Adipose tissue (tissue), 3 donors: ENCODE results near the gene C4orf36. TPM values are rescaled to one million over a fixed set of nuclear protein-coding genes. Genes with fewer than 3 reads are reported as not detected.
"Not testable (repeated sequence)": the region's sequence is repeated elsewhere in the genome, so short reads cannot be mapped to it uniquely, and the experiment has no call there.

Experiments
- H3K27ac ChIP-seq: one replicate; pipeline ENCODE4 v1.5.1; 2013; ENCODE audit warnings: low read depth, low read length
- WGBS, 3 donors: extraction: QIAGEN DNeasy Blood & Tissue Kit; methylation state at CpG; one replicate each; pipeline ENCODE4 v1.1.7; 2013; 5-methylcytosine and 5-hydroxymethylcytosine counted together
- polyA plus RNA-seq, 3 donors: library from polyadenylated mRNA; stranded (reverse); fragments of 200-250 nt; gene quantifications; one replicate each; pipeline ENCODE4 v1.2.3, GENCODE V29; 2013
- donor health status: healthy with polysubstance abuse.
- donor health status: Bipolar disorder and iron deficiency.
- donor health status: healthy.

C4orf36 gene
- polyA plus RNA-seq, 3 donors = 0.46 to 3.4 (median 0.74) TPM

DNA sequence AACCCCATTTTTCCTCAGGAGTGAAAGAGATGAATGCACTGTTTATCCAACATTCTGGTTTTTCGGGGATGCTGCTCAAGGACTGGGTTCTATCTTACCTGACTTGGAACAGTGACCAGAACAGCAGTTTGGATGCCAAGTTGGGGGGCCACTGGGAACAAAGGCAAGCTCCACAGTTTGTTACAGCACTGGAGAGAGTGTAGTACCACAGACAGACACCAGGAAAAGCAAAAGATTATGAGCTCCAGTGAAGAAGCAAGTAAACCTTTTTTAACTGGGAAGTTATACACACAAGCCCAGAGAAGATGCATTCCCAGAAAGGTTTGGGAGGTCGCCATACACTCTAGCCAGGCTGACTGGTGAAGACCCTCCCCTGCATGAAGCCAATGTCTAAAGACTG, 13.6 kb downstream of the C4orf36 start:
- WGBS, 3 donors = 89 to 95% (median 89%) methylated on average over 2 of the region's 2 CpGs

DNA sequence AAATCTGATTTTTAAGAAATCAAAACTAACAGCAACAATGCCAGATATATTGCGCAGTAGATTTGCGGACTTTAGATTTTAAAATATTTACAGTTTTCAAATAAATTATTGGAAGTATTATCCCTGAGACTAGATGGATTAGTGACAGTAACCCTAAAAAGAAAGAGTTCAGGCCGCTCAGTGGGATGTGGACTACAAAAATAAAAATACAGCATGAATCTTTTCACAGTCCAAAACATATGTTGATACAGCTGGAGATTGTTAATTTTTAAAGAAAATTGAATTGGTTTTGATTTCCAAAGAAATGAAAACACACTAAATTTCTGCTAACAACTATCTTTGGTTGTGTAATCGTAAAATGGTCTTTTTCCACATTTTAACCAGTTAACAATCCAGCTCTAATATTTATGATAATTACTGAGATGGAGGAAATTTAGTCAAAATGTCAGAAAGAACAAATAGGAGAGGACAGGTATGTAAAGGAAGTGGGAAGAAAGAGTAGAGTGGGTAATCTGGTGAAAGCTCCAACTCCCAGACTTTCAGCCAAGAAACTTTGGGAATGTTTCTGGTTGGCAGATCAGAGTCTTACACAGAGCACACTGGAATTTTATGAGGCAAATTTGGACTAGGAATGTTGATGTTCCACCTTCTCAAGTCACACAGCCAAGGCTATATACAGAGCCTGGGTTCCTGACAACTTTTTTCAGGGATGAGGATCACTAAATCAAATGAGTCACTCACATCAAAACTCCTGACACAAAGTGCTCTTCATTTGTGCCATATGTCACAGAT, 15.1 kb downstream of the C4orf36 start:
- H3K27ac ChIP-seq = no peak overlapping the region
- WGBS, 3 donors = 86 to 90% (median 90%) methylated on average over 4 of the region's 4 CpGs

More for the DNA sequence above, 13.6 kb downstream of the C4orf36 start:
- no peak overlapping the region for H3K27ac ChIP-seq

DNA sequence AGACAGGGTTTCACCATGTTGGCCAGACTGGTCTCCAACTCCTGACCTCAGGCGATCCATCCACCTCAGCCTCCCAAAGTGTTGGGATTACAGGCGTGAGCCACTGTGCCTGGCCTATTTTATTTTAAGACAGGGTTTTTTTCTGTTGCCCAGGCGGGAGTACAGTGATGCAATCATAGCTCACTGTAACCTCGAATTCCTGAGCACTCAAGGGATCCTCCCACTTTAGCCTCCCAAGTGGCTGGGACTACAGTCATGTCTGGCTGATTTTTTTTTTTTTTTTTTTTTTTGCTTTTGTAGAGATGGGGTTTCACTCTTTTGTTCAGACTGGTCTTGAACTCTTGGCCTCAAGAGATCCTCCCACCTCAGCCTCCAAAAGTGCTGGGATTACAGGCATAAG, 16.8 kb downstream of the C4orf36 start:
- H3K27ac ChIP-seq = not testable (repeated sequence)
- WGBS, 3 donors = 77 to 83% (median 79%) methylated on average over 4 of the region's 4 CpGs

DNA sequence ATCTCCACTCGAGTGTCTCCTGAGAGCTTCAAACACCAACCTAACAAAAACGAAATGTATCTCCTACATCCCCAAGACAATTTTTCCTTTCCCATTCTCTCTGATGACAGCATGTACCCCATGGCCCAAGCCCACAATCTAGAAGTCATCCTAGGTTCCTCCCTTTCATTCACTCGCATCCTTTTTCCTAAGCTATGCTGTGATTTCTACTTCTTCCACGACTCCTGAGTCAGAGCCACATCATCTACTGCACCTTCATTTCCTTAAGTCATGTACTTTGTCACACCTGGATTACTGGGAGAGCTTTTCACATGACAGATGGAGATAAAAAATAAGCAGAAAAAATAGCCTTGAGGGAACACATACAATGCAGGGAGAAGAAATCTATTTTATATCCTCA, 20.1 kb downstream of the C4orf36 start:
- WGBS, 3 donors = 70 to 77% (median 76%) methylated on average over 4 of the region's 4 CpGs
- H3K27ac ChIP-seq = no peak overlapping the region

GRCh38 chr4:86870442-86871069, 21.7 kb downstream of the C4orf36 start:
- 56 to 83% (median 64%) methylated on average over 9 of the region's 9 CpGs for WGBS, 3 donors
- H3K27ac ChIP-seq = no peak overlapping the region

GRCh38 chr4:86857341-86858052, 34.7 kb downstream of the C4orf36 start:
- WGBS, 3 donors = 80 to 94% (median 92%) methylated on average over 8 of the region's 8 CpGs
- no peak overlapping the region for H3K27ac ChIP-seq

GRCh38 chr4:86856896-86857295, 35.3 kb downstream of the C4orf36 start:
- WGBS, 3 donors = 39 to 71% (median 60%) methylated on average over 1 of the region's 1 CpG
- no peak overlapping the region for H3K27ac ChIP-seq

DNA sequence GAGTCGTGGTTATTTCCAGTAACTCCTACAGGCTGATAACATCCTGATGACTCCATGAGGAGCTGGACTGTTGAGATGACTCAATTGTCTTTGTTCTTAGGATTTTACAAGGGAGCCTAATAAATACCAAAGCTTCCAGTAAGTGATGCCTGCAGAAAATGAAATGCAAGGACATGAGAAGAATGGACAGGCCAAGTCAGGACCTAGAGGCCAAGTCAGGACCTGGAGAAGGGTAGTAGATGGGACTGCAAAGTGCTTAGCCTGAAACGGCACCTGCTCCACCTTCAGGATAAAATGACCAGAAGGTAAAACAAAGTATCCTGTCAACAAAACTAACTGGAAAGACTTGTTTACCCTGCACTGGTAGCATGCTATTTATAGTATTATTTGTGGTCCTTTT, 36.6 kb downstream of the C4orf36 start:
- H3K27ac ChIP-seq = no peak overlapping the region
- WGBS, 3 donors = 56 to 72% (median 63%) methylated on average over 2 of the region's 2 CpGs

GRCh38 chr4:86853209-86853608, 39.0 kb downstream of the C4orf36 start:
- WGBS, 3 donors = 76 to 94% (median 91%) methylated on average over 5 of the region's 5 CpGs
- no peak overlapping the region for H3K27ac ChIP-seq

GRCh38 chr4:86848732-86849619, 43.2 kb downstream of the C4orf36 start, which contains the start of gene SLC10A6:
SLC10A6 (minus strand) TSS chr4:86849384; CDS start chr4:86849115, 269 bp downstream.
- WGBS, 3 donors = 62 to 88% (median 64%) methylated on average over 11 of the region's 11 CpGs
- no peak within 1 kb of the TSS for H3K27ac ChIP-seq

- no peak overlapping the region for H3K27ac ChIP-seq
- WGBS, 3 donors = 57 to 76% (median 67%) methylated on average over 7 of the region's 7 CpGs
Observed at GRCh38 chr4:86848136-86848535, 44.1 kb downstream of the C4orf36 start.

DNA sequence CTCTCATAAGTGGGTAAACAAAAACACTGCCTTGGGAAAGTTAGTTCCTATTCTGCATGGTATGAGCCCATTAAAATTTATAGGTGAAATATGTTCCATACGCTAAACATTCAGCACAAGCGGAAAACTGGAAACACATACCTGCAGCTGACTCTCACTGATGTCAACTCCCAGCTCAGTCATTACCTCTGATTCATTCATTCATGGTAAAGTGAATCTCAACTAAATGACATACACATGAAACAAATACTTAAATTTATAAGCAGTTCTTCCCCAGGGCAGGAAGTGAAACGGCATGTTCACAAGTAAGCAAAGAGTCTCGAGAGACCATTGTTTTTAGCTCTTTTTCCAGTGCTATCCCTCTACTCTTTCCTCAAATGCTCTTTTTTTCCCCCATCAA, 44.7 kb downstream of the C4orf36 start:
- no peak overlapping the region for H3K27ac ChIP-seq
- WGBS, 3 donors = 68 to 79% (median 70%) methylated on average over 4 of the region's 4 CpGs

DNA sequence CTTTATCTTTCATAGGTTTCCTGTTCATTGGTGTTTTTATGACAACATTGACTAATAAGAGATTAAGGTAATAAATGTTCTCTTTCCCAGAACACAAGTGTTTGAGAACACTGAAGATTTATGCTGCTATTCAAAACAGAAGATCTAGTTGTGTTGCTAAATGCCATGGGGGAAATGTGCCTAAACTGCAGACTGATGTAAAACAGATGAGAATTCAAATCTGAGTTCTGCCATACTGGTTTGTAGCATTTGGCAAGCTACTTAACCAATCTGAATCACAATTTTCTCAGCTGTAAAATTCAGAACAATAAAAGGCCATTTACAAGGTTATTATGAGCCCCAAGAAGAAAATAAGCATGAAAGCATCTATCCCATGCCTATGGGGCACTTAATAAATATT, 45.3 kb downstream of the C4orf36 start:
- H3K27ac ChIP-seq = no peak overlapping the region

DNA sequence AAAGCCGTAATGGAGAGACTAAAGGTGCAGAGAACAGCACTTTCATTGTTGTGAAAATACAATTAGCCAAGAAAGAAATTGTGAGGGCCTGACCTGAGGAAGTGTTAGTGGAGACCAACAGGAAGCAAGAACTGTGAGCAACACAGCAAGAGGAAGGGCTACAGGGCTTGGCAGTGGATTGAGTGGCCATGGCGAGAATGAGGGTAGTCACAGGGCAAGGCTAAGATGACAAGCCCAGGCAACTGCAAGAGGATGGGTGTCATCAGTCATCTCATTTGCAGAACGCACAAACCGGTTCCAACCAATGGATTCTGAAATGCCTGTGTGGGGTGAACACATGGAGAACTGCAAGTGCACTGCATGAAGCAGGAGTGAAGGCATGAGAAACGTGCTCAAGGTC, 46.6 kb downstream of the C4orf36 start:
- H3K27ac ChIP-seq = no peak overlapping the region
- WGBS, 3 donors = 72 to 74% (median 73%) methylated on average over 5 of the region's 5 CpGs

- 85 to 98% (median 94%) methylated on average over 1 of the region's 1 CpG for WGBS, 3 donors
Observed at GRCh38 chr4:86841309-86841708, 50.9 kb downstream of the C4orf36 start.

DNA sequence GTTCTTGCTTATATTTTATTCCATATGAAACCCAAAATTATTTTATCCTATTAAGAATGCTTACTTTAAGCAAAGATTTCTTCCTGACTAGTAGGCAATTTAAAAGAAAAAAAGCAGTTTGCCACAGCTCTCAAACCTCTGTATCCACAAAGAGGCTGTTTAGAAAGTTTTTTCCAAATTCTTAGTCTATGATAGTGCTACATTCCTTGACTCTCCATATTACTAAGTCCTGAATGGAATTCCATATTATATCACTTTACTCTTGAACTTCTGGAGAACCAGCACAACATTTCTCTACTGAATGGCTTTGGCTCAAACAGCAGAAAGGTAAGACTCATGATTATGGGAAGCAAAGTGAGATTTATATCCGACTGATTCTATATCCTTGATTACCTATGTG, 51.4 kb downstream of the C4orf36 start:
- 89 to 97% (median 94%) methylated on average over 1 of the region's 1 CpG for WGBS, 3 donors
- H3K27ac ChIP-seq = no peak overlapping the region

More at GRCh38 chr4:86841309-86841708, 50.9 kb downstream of the C4orf36 start:
- H3K27ac ChIP-seq = no peak overlapping the region

GRCh38 chr4:86837691-86838503, 54.3 kb downstream of the C4orf36 start:
- WGBS, 3 donors = 76 to 86% (median 83%) methylated on average over 5 of the region's 5 CpGs
- H3K27ac ChIP-seq = no peak overlapping the region

GRCh38 chr4:86835677-86836076, 56.5 kb downstream of the C4orf36 start:
- no peak overlapping the region for H3K27ac ChIP-seq
- 66 to 82% (median 78%) methylated on average over 3 of the region's 3 CpGs for WGBS, 3 donors
